ENCODE data around the gene ASTN2.

ASTN2 gene

DNA sequence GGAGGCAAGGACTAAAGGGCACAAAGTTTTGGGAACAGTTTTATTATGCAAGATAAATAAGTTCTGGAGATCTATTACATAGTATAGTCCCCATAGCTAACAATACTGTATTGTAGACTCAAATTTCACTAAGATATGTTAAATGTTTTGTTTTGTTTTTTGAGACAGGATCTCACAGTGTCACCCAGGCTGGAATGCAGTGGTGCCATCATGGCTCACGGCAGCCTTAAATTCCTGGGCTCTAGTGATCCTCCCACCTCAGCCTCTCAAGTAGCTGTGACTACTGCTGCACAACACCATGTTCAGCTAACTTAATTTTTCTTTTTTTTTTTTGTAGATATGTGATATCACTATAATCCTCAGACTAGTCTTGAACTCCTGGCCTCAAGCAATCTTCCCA is 618.2 kb downstream of the ASTN2 start:
- no peak for DNase-seq

DNA sequence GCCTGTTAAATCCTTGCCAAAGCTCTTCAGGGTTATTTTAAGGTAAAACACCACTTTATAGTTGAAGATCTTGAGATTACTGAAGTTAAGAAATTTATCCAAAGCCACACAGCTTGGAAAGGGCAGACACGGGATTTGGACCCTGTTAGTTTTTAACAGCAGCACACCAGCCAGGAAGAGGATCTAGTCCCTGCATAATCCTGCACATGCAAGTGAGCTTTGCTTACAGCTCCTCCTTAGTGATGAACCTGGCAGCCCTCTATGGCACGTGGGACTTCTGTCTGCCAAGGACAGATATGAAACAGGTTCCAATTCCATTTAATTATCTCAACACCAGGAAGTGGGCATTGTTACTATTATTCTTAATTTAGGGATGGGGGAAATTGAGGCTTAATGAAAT is 619.0 kb downstream of the ASTN2 start:
- no peak for DNase-seq

DNA sequence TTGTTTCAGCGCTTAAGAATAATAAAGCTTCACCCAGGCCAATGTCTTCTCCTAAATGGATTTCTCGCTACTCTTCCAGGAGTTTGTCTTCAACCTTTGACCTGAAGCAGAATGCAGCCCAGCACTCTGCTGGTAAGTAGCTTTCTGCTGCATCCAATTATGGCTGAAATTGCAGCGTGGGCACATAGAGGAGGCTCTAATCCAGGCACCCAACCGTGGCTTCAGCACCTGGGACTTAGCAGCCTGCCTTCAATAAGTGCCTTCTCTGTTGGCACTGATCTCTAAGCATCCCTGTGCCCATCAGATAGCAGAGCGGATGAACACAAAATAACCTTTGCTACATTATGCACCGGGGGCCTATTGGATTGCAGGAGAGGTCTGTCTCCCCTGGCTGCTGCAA is 622.6 kb downstream of the ASTN2 start:
- DNase-seq = no peak

DNA sequence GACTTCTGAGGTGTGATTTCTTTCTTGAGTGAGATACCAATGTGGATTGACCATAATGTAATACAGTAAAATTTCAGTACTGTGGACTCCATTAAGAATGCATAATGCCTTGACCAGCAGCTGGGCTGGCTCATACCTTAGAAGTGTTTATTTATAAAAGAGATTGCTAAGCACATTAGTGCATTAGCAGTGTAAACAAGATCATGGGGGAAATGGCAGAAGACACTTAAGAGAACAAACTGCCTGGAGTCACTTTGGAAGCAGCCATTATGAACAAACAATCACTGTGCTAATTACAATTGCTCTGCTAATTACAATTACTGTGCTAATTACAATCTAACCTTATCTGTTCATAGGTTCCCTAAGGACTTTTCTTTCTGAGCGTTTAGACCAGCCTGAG is 623.5 kb downstream of the ASTN2 start:
- DNase-seq = no peak

DNA sequence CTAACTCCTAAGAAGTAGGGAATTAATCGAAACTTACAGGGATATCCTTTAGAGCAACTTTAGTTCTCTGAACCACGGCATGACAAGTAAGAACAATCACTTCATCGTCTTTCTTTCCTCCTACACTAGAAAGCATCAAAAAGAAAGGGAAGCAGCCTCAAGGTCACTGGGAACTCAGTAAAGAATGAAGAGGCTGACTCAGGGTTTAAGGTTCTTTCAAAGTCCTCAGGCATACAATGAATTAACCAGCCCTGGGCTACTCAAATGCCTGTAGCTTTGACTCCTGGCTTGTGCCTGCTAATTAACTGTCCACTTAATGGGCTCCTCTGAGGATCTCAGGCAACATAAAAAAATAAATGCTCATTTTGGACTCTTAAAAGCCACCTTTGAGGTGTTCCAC is 625.8 kb downstream of the ASTN2 start:
- DNase-seq = no peak

DNA sequence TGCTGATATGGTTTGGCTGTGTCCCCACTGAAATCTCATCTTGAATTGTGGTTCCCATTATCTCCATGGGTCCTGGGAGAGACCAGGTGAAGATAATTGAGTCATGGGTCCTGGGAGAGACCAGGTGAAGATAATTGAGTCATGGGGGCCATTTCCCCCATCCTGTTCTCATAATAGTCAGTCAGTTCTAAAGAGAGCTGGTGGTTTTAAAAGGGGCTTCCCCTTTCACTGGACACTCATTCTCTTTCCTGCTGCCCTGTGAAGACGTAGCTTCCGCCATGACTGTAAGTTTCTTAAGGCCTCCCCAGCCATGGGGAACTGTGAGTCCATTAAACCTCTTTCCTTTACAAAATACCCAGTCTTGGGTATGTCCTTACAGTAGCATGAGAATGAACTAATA is 628.1 kb downstream of the ASTN2 start:
- no peak for DNase-seq

DNA sequence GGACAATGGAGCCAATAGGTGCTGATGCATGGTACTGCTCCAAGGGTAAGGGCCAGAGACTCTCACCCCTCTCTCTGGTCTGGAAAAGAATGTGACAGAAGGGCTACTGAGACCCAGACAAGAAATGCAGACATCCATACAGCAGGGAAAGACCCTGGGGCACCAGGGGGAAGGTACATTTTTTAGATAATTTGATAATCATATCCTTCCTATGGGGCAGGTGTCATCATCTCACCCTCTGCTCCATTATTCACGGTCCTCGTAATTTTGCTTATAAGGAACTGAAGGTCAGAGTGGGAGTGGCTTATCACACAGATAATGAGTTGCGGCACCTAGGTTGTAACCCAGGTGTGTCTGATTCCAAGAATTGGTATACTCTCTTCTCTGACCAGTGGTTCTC is 637.7 kb downstream of the ASTN2 start:
- no peak for DNase-seq

DNA sequence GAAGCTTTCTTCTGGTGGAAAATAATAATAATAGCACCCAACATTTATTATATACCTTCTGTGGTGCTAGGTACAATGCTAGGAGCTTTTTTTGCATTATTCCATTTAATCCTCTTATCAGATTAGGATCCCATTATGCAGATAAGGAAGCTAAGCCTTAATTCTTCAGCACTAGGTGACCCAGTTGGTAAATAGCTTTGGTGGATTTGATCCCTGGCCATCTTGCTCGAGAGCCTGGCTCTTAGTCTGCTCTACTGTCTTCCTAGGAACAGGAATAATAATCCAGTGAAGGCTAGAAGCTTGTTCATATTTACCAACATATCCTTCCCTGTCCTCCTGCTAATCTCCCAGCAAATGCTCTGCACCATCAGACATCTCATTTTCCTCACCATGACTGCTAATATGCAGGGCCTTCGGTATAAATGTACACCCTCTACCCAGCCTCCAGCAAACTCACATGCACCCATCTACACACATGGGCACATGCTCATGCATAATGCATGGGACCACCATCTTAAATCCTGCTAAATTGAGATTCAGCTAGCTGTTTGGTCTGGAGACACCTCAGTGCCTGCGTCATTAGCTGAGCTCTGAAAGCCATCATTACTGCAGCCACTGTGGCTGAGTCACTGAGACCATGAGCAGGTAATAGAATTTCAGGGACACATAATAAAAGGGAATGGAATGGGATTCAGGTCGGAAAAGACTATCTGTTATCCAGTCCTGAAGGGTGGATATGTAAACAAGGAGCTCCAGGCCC is 640.3 kb downstream of the ASTN2 start:
- DNase-seq = no peak

DNA sequence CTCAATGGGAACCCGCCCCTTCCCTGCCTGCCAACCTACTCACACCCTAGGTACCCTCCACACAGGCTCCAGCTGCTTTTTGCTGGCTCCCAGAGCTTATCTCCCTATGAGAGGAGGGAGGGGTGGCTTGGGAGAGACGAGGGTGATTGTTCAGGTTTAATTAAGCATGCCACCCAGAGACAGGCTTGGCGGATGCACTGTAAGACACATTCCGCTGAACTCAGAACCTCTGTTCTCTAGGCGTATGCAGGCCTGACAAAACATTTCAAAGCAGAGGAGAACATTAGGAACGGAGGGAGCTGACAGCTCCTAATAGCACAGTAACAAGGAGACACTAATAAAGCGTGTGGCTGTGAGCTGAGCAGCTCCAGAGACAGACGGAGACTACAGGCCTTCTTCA is 647.6 kb downstream of the ASTN2 start:
- no peak for DNase-seq

DNA sequence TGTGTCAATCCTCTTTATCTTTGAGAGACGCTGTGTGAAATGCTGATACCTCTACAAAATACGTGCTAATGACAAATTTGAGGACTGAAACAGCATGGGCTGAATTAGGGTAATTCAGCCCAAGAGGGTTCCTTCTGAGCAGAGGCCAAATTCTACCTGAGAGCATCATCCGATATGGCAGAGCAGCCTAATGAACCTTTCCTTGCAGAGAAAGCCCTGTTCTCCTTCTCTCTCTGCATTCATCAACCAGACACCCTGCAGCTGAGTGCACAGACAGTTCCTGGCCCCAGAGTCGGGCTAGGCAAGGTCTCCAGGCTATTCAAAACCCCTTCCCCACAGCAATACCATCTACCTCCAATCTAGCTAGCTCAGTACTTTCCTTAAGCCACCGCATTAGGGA is 649.8 kb downstream of the ASTN2 start:
- DNase-seq = no peak

DNA sequence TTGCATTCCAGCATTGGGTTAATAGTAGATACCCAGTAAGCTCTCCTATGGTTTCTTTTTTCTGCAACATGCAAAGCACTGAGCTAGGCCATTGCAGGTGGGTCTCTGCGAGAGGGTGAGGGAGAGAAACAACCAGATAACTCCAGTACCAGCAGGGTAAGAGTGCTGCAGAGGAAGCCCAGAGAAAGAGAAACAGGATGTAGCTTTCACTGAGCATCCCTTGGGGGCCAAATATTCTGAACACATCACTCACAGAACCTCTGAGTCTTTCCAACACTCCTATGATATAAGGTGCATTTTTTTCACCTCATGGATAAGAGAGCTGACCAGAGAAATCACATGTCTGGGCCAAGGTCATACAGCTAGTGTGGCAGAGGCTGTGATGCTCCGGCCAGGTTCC is 651.1 kb downstream of the ASTN2 start:
- DNase-seq = no peak

DNA sequence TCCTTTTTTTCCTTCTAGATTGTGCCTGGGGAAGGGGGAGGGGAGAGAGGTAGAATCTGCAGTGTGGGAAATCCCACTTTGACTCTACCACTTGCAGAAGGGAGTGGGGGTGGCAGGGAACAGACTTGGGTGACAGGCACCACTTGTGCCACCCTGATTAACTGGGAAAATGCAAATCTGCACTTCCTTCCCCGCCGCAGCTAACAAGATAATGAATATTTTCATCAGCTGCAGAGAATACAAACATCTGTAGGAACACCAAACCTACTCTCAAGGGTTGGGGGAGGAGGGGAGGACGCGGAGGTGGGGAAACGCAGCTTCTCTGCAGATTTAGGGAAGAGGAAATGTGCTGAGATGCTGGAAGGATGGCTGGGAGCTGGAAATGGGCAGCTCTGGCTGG is 654.2 kb downstream of the ASTN2 start:
- no peak for DNase-seq

DNA sequence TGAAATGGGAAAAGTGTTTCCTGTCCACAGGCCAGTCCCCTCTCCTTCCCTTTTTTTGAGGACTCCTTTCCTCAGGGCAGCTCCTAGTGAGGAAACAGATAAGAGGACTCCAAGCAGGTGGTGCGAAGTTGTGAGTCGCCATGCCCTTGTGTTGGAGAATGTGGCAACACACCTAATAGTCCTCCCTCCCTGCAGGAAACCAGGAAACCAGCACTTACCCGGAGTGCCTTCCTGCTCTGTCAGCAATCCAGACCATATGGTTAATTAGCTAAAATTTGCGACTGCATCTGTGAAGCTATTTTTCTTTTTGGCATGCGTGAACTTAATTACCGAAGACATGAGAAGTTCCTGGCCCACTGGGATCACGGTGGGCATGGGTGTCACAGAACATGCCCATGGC is 657.8 kb downstream of the ASTN2 start:
- DNase-seq = no peak

DNA sequence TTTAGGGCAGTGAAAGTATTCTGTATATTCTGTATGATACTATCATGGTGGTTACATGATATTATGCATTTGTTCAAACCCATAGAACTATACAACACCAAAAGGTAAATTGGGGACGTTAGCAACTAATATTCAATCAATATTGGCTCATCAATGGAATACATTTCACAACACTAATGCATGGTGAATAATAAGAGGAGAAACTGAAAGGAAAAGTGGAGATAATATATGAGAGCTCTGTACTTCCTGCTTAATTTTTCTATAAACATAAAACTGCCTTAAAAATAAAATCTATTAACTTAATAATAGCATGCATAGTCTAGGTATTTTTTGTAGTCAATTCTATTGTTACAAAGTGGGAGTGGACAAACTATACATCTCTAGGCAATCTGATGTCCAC is 661.5 kb downstream of the ASTN2 start:
- no peak for DNase-seq

DNA sequence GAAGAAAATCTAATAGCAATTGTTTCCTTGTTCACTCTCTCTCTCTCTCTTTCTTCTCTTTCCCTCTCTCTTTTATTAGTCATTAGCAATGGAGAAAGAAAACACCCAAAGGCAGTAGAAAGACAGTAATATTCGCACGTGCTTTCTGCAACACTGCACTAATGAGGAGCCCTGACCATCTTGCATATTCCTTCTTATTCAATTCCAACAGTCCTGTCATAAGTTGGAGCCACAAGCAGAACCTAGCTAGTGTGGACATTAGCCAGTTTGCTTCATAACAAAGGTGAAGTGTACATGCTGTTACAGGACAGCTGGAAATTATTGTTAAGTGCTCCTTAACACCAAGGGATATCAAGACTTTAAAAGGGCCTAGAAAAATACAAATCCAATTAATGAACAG is 664.3 kb downstream of the ASTN2 start:
- DNase-seq = no peak

DNA sequence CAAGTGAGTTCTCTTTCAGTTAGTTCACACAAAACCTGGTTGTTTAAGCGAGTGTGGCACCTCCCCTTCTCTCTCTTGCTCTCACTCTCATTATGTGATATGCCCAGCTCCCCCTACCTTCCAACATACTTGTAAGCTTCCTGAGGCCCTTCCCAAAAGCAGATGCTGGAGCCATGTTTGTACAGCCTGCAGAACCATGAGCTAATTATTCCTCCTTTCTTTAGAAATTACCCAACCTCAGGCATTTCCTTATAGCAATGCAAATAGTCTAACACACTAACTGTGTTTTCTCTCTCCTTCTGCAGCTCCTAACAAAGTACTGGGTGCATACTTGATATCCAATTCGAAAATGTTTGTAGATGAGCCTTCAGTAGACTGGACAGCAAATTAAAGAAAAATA is 665.1 kb downstream of the ASTN2 start:
- DNase-seq = no peak

DNA sequence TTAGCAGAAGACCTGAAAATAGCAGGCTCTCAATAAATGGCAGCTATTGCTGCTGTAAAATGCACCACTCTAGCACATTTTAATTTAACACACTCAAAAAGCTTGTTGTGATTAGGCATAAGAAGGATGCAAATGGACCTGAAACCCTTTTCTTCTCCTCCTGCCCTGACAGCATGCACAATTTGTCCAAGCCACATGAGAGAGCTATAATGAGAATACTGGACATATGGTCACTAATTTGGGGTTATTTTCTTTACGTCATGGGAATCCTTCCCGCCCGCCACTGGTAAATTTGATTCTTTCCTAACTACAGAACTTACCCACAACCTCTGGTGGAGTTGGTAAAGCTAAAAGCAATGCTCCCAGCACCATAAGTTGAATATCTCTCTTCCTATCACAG is 665.7 kb downstream of the ASTN2 start:
- DNase-seq = no peak

DNA sequence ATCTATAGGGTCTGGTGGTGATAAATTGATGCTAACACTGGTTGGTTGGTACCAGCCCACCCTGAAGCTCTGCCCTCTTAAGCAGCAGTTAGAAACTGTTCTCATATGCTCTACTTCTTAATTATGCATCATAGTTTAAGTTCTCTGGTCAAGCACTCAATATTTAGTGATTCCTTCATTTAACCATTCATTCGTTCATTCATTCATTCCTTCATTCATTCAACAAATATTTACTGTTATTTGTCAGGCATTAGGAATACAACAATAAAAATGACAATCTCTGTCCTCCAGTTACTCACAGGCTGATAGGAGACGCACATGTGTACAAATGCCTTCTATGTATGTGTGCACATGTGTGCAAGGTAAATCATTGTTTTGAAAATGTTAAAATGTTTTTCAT is 673.1 kb downstream of the ASTN2 start:
- no peak for DNase-seq

DNA sequence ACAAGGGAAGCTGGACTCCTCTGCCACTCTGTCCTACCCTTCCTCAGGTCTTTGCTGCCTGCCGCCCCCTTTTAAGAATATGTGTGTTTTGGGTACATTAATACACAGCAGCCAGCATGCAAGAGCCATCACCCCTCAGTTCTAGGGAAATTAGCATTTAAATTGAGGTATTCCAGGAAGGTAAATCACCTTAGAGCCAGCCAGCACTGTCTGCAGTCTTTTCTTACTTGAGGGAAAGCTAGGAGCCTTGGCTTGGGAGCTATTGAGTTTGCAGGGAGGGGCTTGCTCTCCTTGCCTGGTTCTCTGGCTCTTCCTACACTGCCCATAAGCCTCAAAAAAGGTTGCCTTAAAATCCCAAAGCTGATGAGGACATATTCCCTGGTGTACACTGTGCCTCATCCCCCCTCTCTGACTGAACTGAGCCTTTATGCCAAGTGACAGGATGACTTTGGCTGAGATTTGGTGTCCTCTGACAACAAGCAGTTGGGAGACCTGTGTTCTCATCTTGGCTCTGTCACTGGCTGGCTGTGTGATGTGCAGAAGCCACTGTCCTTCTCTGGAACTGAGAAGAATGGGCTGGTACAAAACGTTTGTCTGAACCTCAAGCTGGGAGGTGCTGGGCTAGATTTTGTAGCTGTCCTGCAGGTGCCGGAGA is 673.6 kb downstream of the ASTN2 start:
- no peak for DNase-seq

DNA sequence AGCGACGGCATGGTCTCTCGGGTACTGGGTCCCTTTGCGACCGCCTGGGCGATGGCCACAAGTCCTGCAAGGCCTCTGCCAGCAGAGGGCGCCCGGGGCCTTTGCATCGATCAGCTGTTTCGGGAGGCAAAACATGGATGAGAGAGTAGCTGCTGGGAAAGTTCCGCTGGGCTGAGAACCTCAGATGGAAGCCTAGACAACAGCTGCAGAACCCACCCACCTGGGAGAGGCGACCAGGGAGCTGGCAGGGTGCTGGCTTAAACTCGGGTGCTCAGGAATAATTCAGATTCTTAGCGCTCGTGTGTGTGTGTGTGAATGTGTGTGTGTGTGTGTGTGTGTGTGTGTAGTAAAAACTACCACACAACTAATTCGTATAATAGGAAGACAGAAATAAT is 677.7 kb downstream of the ASTN2 start:
- peak in 4 of 5 experiments; percentile 19 to 48 (median 25) for DNase-seq

DNA sequence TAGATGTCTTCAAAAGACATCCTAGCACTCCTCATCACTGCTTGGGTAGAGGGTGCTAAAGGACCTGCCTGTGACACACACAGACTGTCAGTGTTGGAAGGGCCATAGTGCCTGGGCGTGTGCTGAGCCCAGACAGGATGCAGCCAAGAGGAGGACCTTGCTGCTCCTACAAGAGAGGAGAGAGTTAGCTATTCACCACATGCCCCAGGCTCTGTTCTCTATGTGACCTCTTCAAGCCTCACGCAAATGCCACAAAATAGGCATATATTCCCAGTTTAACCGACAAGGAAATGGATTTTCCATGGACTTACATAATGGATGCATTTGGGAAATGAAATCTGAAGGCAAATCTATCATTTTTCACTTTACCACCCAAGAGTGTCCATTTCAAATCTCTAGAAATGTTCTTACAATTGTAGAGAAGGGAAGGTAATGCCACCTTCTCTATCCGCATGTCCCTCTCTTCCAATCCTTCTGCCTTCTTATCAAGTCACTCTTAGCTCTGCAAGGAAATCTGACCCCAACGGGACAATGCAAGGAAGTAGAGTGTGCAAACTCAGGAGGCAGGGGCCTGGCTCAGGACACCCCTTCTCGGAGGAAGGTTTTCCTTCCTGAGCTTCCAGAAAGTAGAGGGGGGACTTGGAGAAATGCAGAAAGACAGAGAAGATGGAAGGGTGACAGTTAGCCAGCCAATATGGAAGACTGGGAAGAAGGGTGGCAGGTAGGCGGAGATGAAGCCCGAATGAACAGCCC is 678.3 kb downstream of the ASTN2 start:
- DNase-seq = no peak

DNA sequence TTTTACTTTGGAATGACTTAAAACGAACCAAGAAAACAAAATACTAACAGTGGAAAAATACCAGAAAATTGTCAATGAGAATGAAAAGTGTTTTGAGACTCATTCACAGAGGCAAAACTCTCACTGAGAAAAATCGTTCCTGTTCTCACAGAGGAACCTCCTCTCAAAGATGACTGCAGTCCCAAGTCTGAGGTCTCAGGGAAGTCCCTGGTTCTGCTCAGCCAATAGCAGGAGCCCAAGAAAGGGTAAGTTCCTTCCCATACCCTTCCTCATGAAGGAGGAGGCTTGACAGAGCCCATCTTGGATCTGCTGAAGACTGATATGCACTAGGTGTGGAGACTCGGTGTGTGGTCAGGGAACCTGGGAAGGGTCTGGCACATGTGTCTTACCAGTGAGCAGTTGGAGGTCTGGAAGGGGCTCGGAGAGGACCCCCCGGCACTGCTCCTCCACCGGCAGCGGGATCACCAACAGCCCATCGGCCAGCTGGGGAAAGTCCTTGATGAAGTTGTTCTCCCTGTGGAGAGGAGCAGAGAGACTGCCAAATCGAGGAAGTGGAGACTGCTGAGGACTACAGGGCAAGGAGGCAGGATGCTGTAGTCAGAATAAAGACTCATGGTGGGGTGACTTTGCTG is 681.7 kb downstream of the ASTN2 start:
- DNase-seq = no peak

DNA sequence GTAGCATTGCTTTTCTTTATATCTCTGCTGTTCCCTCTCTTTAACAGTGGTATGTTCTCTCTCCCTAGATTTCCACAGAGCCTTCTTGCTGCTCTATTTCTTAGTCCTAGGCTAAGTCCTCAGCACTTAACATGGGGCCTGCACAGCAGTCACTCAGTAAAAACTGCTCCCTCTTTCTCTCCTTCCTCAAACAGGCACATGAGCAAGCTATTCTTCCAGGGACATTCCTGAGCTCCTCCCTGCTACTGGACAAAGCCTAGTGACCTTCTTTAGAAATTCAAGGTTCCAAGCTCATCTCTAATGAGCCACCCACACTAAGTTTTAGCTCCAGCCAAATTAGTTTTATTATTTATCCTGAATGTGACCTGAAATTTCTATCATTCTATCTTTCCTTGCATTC is 688.3 kb downstream of the ASTN2 start:
- DNase-seq = no peak

DNA sequence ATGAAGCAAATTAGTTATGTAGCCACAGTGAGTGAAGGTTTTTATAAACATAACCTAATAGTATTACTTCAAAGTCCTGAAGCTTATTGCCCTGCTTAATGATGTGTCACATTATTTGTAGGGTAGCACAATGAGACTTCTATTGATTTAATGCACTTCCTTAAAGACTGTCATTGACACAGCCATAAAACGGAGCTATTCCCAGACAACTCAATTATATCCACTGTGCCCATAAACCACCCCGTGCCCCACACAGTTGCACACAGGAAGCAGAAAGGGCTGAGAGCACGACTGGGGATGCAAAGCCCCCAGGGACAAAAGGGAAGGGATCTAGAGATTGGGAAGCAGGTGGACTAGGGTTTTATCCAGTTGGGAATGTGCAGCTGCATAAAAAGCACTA is 690.7 kb downstream of the ASTN2 start:
- DNase-seq = no peak

All from T-helper 2 cell (primary cell).